ENCODE data around the gene ABCD3. TPM values are rescaled to one million over a fixed set of nuclear protein-coding genes. Genes with fewer than 3 reads are reported as not detected.

Gene ABCD3
- total RNA-seq, 1 experiment from 2014 or later = 48.8 TPM

DNA sequence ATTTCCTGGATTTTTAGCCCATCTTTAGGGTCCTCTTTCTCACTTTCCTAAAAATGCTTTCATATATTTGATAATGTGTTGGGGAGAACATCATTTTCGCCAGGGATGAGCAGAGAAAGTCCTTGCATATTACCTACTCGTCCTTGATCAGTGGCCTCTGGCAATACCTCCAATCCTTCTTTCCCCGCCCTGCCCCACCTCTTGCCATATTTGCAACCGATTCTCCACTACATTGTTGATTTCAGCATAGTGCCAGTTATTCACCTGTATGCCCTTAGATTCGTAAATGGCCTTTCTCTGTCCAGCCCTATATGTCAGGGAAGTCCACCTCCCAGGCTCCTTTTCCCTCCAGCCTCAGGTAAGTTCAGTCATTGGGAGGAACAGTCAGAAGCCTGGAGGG, 136.9 kb downstream of the ABCD3 start:
- Histone ChIP-seq H3K4me3 (replicated peaks in 1 of 2; ENCODE audit: low read depth in 1 of 2, low read length in 2 of 2) (no peak overlapping the region), H2AFZ (ENCODE audit: low read depth, low read length, poor library complexity, severe bottlenecking) (no peak overlapping the region), H3K4me2 (ENCODE audit: low read length) (no peak overlapping the region), H3K36me3 (ENCODE audit: control insufficient read depth in 1 of 2, insufficient read depth in 2 of 2, low read length in 2 of 2) (no peaks in the 10 kb centered on the region), H3K79me2 (ENCODE audit: insufficient read depth, low read length) (no peaks in the 10 kb centered on the region), H3K27me3 (ENCODE audit: insufficient read depth, low read length) (no peaks in the 10 kb centered on the region), H4K20me1 (ENCODE audit: insufficient read depth) (no peaks in the 10 kb centered on the region), H3K4me1 (ENCODE audit: control insufficient read depth in 1 of 2, insufficient read depth in 2 of 2, low read length in 2 of 2) (peaks cover 3 to 37% of the 10 kb centered on the region in 2 experiments; a peak in 3 of 4 replicates), H3K9me3 (ENCODE audit: control insufficient read depth in 1 of 2, insufficient read depth in 1 of 2, low read depth in 1 of 2, low read length in 2 of 2) (no peaks in the 10 kb centered on the region), H3K9ac (ENCODE audit: low read length) (no peak overlapping the region), H3K27ac (ENCODE audit: low read depth, low read length) (no peak overlapping the region), H3K9me2 (ENCODE audit: insufficient read depth) (no peaks in the 10 kb centered on the region)
- no TSS peak for BruUV-seq (replicated peaks)
- CTCF ChIA-PET = no interaction called here
- DNase-seq (ENCODE audit: low read depth, low spot score) (no peak), ATAC-seq (no peak)
- POLR2A ChIA-PET = no interaction called here
- intact Hi-C loops (cut with micrococcal nuclease) = no loop called here
- RAD21 ChIA-PET (ENCODE audit: low non-redundant PET in 1 of 2, low total read pairs in 2 of 2, uncharacterized antibody in 2 of 2, unreplicated experiment in 2 of 2) = no interaction called here
- TF ChIP-seq ATF3 (IDR thresholded peaks at IDR 0.05) (no peak), EZH2 (IDR thresholded peaks at IDR 0.05) (no peak), SP1 (IDR thresholded peaks at IDR 0.05; ENCODE audit: low read depth) (no peak), POLR2A (IDR thresholded peaks at IDR 0.05; ENCODE audit: borderline replicate concordance, extremely low read depth, insufficient read depth, insufficient read length) (no peak), CEBPB (IDR thresholded peaks at IDR 0.05; ENCODE audit: low read depth) (no peak), ZFX (IDR thresholded peaks at IDR 0.05) (no peak), SRF (IDR thresholded peaks at IDR 0.05; ENCODE audit: low read depth) (no peak), CTCF (IDR thresholded peaks at IDR 0.05 in 2 of 3, conservative IDR thresholded peaks at IDR 0.05 in 1 of 3; ENCODE audit: borderline replicate concordance in 1 of 3, insufficient read depth in 1 of 3, low read depth in 2 of 3, low read length in 2 of 3) (no peak), SIN3A (IDR thresholded peaks at IDR 0.05; ENCODE audit: low read depth) (no peak), FOSL1 (IDR thresholded peaks at IDR 0.05; ENCODE audit: low read depth) (no peak), POLR2AphosphoS5 (IDR thresholded peaks at IDR 0.05; ENCODE audit: low read depth, low read length) (no peak), JUND (IDR thresholded peaks at IDR 0.05) (no peak)
- TF ChIP-seq, protein P1, sequence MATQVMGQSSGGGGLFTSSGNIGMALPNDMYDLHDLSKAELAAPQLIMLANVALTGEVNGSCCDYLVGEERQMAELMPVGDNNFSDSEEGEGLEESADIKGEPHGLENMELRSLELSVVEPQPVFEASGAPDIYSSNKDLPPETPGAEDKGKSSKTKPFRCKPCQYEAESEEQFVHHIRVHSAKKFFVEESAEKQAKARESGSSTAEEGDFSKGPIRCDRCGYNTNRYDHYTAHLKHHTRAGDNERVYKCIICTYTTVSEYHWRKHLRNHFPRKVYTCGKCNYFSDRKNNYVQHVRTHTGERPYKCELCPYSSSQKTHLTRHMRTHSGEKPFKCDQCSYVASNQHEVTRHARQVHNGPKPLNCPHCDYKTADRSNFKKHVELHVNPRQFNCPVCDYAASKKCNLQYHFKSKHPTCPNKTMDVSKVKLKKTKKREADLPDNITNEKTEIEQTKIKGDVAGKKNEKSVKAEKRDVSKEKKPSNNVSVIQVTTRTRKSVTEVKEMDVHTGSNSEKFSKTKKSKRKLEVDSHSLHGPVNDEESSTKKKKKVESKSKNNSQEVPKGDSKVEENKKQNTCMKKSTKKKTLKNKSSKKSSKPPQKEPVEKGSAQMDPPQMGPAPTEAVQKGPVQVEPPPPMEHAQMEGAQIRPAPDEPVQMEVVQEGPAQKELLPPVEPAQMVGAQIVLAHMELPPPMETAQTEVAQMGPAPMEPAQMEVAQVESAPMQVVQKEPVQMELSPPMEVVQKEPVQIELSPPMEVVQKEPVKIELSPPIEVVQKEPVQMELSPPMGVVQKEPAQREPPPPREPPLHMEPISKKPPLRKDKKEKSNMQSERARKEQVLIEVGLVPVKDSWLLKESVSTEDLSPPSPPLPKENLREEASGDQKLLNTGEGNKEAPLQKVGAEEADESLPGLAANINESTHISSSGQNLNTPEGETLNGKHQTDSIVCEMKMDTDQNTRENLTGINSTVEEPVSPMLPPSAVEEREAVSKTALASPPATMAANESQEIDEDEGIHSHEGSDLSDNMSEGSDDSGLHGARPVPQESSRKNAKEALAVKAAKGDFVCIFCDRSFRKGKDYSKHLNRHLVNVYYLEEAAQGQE (IDR thresholded peaks at IDR 0.05; ENCODE audit: low read depth) = no peak
